GM21390 (cell line): ENCODE results near the gene MORF4L1.
A peak's percentile ranks its signal among the peaks of the same experiment; 100 is the strongest.
"Not testable (repeated sequence)": the region's sequence is repeated elsewhere in the genome, so short reads cannot be mapped to it uniquely, and the experiment has no call there.

Source experiments
- ATAC-seq: cut with Tn5 transposase; IDR thresholded peaks from one replicate; pipeline ENCODE4 v1.9.1; 2021; ENCODE audit not compliant: unreplicated experiment

MORF4L1 gene

GRCh38 chr15:78923480-78924360 is 51.0 kb downstream of the MORF4L1 start:
- no peak for ATAC-seq

GRCh38 chr15:78925076-78925624 is 52.5 kb downstream of the MORF4L1 start:
- no peak for ATAC-seq

- no peak for ATAC-seq
Measured at GRCh38 chr15:78925956-78926743, 53.5 kb downstream of the MORF4L1 start.

DNA sequence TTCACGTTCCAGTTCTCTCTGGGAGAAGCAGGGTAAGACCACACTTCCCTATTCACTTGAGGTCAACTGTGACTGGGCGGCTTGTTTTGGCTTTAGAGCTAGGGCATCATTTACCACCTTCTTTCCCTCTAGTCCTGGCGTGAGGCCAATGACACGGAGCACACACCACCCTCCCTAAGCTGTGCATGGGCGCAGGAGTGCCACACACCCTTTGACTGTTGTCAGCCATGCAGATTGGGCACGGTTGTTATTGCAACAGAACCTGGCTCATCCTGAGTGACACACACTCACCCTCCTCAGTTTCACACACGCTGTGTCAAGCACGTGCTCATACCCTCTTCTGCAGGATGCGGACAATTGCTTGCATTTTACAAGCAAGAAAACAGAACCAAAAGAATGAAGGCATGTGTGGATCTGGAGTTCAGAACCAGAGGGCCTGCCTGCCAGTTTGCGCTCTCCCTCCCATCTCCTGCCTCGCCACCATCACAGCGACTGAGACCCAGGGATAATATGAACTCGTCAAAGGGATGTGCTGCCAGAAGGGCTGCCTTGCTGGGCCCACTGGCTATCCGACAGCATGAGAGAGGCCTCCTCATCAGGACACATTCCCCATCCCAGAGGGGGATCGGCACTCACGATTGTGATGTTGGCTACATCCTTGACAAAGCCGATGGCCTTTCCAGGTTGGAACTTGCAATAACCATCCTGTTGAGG is 54.5 kb downstream of the MORF4L1 start:
- no peak for ATAC-seq

- not testable (repeated sequence) for ATAC-seq
Measured at GRCh38 chr15:78928176-78928575, 55.5 kb downstream of the MORF4L1 start.

- ATAC-seq, result no peak
Measured at GRCh38 chr15:78928616-78929093, 56.0 kb downstream of the MORF4L1 start.

- no peak for ATAC-seq
Measured at GRCh38 chr15:78929536-78930264, 57.0 kb downstream of the MORF4L1 start.

DNA sequence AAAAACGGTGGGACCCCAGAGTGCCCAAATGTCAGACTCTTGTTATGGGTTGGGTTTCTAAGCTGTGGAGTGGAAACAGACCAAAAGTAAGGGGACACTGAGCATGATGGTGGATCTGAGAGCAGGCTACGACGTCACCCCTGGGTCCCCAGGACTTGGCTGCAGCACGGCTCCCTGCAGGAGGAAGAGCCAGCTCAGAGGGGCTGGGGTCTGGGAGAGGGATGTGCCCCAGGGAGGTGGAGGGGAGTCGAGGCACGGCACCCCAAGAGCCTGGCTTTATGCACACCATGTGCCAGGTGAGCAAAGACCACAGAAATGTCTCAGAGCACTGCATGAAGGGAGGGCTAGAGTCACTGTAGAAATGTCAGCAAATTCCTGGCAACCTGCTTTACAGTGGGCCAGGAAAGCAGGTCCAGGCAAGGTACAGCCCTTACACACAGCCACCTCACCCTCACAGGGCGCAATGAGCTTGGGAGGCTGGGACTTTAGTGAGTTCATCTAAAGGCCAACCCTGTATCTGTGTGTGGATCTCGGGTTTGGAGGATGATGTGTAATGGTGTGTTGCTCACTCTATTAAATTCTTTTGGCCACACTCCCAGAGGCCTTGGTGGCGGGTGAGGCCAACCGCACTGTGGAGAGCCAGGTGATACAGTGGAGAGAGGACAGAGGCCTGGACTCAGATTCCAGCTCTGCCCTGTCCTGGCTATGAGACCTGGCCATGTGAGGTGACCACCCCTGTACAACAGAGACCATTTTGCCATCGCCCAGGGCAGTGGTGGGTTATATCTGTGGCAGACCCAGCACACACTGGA is 58.1 kb downstream of the MORF4L1 start:
- ATAC-seq, result no peak

DNA sequence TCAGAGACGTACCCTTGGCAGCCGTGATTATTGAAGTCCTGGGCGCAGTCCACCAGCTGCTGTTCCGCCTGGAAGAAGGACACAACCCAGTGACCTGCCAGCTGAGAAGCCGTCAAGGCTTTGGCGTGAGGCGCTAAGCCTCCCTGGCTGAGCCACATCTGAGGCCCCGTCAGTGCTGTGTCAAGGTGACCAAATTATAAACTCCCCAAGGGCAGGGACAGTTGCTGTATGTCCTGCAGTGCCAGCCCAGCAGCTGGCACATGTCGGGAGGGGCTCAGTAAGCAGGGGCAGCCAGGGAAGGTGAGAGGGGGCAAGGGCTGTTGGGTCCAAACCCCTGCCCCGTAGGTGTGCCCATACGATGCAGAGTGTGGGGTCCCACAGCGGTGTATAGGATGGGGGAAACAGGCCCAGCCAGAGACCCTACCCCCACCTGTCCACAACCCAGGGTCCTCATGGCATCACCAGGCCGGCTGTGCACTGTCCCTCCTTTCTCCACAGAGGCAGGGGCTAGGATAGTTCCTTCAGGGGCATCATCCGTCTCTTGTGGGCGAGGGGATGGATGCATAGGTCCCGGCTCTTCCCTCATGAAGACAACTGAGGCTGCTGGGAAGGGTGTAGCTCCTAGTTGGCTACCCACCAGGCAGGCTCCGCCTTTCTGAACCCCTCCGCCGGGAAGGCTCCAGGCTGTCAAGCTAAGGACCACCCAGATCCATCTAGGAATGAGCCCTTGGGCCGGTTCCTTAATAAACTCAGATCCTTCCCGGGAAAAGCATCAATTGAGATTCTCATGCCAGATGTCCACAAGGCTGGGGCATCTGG is 59.0 kb downstream of the MORF4L1 start:
- ATAC-seq, result no peak

DNA sequence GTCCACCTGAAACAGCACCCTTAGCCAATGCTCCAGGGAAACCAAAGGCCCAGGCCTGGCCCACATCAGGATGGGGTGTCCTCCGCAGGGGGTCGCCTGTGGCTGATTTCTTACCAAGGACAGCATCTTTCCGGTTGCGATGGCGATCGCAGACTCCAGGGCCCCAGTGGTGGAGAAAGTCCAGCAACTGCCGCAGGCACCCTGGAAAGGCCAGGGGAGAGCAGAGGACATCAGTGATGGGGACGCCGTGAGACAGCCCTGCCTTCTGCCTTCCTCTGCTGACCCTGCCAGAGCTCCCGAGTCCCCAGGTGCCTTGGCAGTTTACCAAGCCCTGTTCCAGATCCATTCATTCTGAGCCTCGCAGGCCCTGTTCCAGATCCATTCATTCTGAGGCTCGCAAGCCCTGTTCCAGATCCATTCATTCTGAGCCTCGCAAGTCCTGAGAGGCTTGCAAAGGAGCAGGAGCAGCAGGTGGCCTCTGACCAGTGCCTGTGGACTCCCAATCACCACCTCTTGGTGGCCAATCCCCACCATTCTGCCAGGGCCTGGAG is 59.6 kb downstream of the MORF4L1 start:
- no peak for ATAC-seq

- no peak for ATAC-seq
Measured at GRCh38 chr15:78933187-78933822, 60.6 kb downstream of the MORF4L1 start.

GRCh38 chr15:78933823-78934654 is 61.3 kb downstream of the MORF4L1 start:
- ATAC-seq, result no peak

GRCh38 chr15:78934655-78935023 is 61.9 kb downstream of the MORF4L1 start:
- ATAC-seq, result no peak

- no peak for ATAC-seq
Measured at GRCh38 chr15:78937132-78937739, 64.5 kb downstream of the MORF4L1 start.

GRCh38 chr15:78938658-78939488 is 66.2 kb downstream of the MORF4L1 start:
- ATAC-seq, result peak; percentile 64

- no peak for ATAC-seq
Measured at GRCh38 chr15:78942741-78943140, 70.1 kb downstream of the MORF4L1 start.
